Coronary artery (tissue), 2 donors: ENCODE results near the gene SLC4A9.

Source experiments
- DNase-seq: peaks from one replicate; pipeline ENCODE4 v3.0.0-alpha.2; 2017; ENCODE audit warnings: low spot score
- H3K27ac ChIP-seq, 2 donors: fragments of 200-600 bp; sonication (generic); one replicate each; pipeline ENCODE4 v1.5.1; 2016 to 2019
- H3K4me3 ChIP-seq: fragments of 200-600 bp; sonication (generic); 2 replicates; pipeline ENCODE4 v1.5.1; 2016; ENCODE audit warnings: mild to moderate bottlenecking, moderate library complexity
- TF ChIP-seq, protein P1 (sequence below): fragments of 200-600 bp; sonication (generic); IDR thresholded peaks from one replicate; pipeline ENCODE4 v1.5.1; 2019; ENCODE audit warnings: antibody characterized with exemption

SLC4A9 gene

DNA sequence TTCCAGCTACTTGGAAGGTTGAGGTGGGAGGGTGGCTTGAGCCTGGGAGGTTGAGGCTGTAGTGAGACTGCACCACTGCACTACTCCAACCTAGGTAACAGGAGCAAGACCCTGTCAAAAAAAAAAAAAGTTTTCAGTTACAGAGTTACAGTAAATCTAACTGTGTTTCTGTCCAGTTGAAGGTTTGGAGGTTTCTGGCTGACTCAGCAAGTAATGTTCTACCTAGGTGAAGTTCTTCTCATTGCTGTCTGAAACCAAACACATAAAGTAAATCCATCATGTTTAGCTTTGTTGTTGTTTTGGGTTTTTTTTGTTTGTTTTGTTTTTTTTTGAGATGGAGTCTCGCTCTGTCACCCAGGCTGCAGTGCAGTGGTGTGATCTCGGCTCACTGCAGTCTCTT is 33.7 kb downstream of the SLC4A9 start:
- TF ChIP-seq, protein P1, sequence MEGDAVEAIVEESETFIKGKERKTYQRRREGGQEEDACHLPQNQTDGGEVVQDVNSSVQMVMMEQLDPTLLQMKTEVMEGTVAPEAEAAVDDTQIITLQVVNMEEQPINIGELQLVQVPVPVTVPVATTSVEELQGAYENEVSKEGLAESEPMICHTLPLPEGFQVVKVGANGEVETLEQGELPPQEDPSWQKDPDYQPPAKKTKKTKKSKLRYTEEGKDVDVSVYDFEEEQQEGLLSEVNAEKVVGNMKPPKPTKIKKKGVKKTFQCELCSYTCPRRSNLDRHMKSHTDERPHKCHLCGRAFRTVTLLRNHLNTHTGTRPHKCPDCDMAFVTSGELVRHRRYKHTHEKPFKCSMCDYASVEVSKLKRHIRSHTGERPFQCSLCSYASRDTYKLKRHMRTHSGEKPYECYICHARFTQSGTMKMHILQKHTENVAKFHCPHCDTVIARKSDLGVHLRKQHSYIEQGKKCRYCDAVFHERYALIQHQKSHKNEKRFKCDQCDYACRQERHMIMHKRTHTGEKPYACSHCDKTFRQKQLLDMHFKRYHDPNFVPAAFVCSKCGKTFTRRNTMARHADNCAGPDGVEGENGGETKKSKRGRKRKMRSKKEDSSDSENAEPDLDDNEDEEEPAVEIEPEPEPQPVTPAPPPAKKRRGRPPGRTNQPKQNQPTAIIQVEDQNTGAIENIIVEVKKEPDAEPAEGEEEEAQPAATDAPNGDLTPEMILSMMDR, result no peak
- Histone ChIP-seq H3K4me3 (no peak overlapping the region), H3K27ac (no peak overlapping the region)
- no peak for DNase-seq

GRCh38 chr5:140398379-140398811 is 38.4 kb downstream of the SLC4A9 start:
- Histone ChIP-seq H3K27ac (no peak overlapping the region), H3K4me3 (no peak overlapping the region)
- DNase-seq, result no peak
- TF ChIP-seq, protein P1, result no peak

GRCh38 chr5:140399979-140400729 is 40.2 kb downstream of the SLC4A9 start:
- H3K27ac ChIP-seq, result peak overlapping the region; percentile 96
- peak overlapping the region; percentile 96 for H3K4me3 ChIP-seq
- TF ChIP-seq, protein P1, result no peak
- no peak for DNase-seq

- DNase-seq, result peak; percentile 93
- Histone ChIP-seq H3K27ac (peak overlapping the region; percentile 96), H3K4me3 (peak overlapping the region; percentile 96)
- TF ChIP-seq, protein P1, result no peak
Observed at GRCh38 chr5:140400730-140401361, 40.9 kb downstream of the SLC4A9 start.

DNA sequence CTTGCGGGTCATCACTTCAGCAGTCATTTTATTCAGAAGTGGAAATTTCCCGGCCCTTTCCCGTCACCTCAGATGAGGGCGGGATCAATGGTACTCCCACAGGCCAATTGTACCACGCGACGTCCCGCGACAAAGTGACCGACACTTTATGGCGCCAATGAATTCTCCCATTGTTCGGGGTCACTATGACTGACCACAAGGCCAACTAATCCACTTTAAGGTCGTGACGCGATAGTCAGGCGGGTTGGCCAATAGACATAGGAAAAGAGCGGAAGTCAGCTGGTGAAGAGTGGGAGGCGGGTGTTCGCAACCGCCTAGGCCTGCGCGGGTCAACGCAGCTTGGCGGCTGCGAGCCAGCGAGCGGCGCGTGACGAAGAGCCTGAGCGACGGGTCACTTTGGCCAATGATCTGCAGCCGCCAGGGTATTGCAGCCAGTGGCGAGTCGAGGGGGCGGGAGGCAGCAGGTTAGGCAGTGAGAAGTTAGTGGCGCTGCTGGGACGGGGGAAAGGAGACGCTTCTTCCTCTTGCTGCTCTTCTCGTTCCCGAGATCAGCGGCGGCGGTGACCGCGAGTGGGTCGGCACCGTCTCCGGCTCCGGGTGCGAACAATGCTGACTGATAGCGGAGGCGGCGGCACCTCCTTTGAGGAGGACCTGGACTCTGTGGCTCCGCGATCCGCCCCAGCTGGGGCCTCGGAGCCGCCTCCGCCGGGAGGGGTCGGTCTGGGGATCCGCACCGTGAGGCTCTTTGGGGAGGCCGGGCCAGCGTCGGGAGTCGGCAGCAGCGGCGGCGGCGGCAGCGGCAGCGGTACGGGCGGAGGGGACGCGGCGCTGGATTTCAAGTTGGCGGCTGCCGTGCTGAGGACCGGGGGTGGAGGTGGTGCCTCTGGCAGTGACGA is 41.6 kb downstream of the SLC4A9 start, which contains the start of gene ANKHD1:
Gene ANKHD1 (plus strand): TSS at position 472 of the 896 bp plus-strand sequence. CDS start 135 bp downstream, at position 607.
- Histone ChIP-seq H3K27ac (peak within 1 kb of the TSS; percentile 96), H3K4me3 (peak within 1 kb of the TSS; percentile 99)
- TF ChIP-seq, protein P1, result no peak
- DNase-seq, result peak; percentile 100

DNA sequence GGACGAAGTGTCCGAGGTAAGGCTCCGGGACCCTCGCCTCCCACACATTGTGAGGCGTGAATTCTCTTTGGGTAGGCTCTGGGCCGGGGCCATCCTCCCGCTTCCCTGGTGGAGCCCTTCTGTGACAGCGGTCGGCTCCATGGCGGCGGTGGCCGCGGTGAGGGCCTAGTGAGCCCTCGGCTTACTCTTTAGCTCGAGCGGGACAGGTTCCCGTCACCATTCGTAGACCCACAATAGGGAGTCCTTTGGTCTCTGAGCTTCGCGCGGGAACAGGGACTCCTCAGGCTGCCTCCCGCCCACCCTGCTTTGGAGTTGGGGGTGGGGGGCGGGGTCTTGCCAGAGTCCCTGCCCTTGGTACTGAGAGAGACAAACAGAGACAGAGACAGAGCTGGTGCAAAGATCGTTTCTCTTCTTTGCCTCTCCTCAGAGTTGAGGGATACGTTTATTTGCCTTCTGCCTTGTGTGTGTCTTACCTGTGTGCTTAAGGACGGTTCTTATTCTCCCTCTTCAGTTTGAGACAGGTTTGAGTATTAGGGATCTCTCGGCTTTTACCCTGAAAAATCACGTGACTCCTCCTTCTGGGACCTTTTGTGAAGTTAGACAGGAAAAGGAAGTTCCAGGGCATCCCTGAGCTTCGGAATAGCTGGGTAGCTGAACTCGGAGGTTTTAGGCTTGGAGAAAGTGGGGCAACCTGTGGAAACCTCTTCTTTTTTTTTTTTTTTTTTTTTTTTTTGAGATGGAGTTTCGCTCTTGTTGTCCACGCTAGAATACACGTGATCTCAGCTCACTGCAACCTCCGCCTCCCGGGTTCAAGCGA is 42.5 kb downstream of the SLC4A9 start:
- peak overlapping the region; percentile 96 for H3K27ac ChIP-seq
- TF ChIP-seq, protein P1, result no peak
- H3K4me3 ChIP-seq, result peak overlapping the region; percentile 99
- peak; percentile 77 for DNase-seq
